ENCODE measurements around the gene RAB3IP.

DNA sequence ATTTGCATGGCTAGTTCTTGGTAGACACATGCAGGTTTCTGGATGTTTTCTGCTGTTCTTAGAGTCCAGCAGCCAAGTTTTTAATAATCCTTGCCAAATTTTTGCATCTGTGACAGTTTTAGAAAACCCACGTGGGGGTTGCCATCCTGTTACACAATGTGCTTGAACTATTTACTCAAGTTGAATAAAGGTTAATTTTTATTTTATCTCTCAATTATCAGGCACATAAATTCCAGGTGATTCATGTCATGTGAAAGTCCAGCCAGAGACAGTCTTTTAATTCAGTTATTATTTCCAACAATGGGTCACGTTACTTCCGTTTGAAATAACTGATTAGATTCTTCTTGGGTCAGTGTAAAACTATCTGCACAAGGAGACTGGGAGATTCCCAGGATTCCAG, 102.1 kb downstream of the RAB3IP start:
- TF ChIP-seq, protein P1, sequence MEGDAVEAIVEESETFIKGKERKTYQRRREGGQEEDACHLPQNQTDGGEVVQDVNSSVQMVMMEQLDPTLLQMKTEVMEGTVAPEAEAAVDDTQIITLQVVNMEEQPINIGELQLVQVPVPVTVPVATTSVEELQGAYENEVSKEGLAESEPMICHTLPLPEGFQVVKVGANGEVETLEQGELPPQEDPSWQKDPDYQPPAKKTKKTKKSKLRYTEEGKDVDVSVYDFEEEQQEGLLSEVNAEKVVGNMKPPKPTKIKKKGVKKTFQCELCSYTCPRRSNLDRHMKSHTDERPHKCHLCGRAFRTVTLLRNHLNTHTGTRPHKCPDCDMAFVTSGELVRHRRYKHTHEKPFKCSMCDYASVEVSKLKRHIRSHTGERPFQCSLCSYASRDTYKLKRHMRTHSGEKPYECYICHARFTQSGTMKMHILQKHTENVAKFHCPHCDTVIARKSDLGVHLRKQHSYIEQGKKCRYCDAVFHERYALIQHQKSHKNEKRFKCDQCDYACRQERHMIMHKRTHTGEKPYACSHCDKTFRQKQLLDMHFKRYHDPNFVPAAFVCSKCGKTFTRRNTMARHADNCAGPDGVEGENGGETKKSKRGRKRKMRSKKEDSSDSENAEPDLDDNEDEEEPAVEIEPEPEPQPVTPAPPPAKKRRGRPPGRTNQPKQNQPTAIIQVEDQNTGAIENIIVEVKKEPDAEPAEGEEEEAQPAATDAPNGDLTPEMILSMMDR (conservative IDR thresholded peaks at IDR 0.05; ENCODE audit: low read length) = no peak
- TF ChIP-seq EZH2phosphoT487 (IDR thresholded peaks at IDR 0.05; ENCODE audit: borderline replicate concordance) = no peak
